Mesenchymal stem cell (in vitro differentiated cells and primary cell): ENCODE data around the gene USP17L5.
"Not testable (repeated sequence)": the region's sequence is repeated elsewhere in the genome, so short reads cannot be mapped to it uniquely, and the experiment has no call there.

Source experiments
- DNase-seq: peaks from one replicate; pipeline ENCODE4 v3.0.0-alpha.2; 2013
- H2AFZ ChIP-seq: one replicate; pipeline ENCODE4 v1.6.1; 2013; ENCODE audit warnings: low read depth, mild to moderate bottlenecking, control low read depth, inconsistent platforms, low read length, moderate library complexity
- H2AK5ac ChIP-seq: 2 replicates; pipeline ENCODE4 v1.6.1; 2013; ENCODE audit warnings: low read length, moderate library complexity, mild to moderate bottlenecking, inconsistent platforms; ENCODE audit not compliant: severe bottlenecking
- H2BK120ac ChIP-seq: one replicate; pipeline ENCODE4 v1.6.1; 2013; ENCODE audit warnings: low read depth, mild to moderate bottlenecking, inconsistent platforms, low read length, moderate library complexity
- H2BK12ac ChIP-seq, 2 experiments: one replicate each; pipeline ENCODE4 v1.6.1; 2013; ENCODE audit warnings: inconsistent platforms in 2 of 2, low read length in 2 of 2, mild to moderate bottlenecking in 2 of 2, moderate library complexity in 2 of 2, control low read depth in 1 of 2
- H2BK15ac ChIP-seq: one replicate; pipeline ENCODE4 v1.6.1; 2013; ENCODE audit warnings: mild to moderate bottlenecking, low read depth, inconsistent platforms; ENCODE audit not compliant: poor library complexity, severe bottlenecking
- H2BK5ac ChIP-seq: 2 replicates; pipeline ENCODE4 v1.6.1; 2013; ENCODE audit warnings: low read depth, mild to moderate bottlenecking, low read length, control low read depth, inconsistent platforms; ENCODE audit not compliant: poor library complexity, severe bottlenecking
- H3K14ac ChIP-seq, 2 experiments: one replicate each; pipeline ENCODE4 v1.6.1; 2013; ENCODE audit warnings: inconsistent platforms in 2 of 2, low read length in 2 of 2, control low read depth in 1 of 2, mild to moderate bottlenecking in 1 of 2, moderate library complexity in 1 of 2
- H3K18ac ChIP-seq, 2 experiments: one replicate each; pipeline ENCODE4 v1.6.1; 2013; ENCODE audit warnings: inconsistent platforms in 2 of 2, low read length in 2 of 2, control low read depth in 1 of 2, low read depth in 1 of 2, mild to moderate bottlenecking in 1 of 2
- H3K23ac ChIP-seq, 2 experiments: one replicate each; pipeline ENCODE4 v1.6.1; 2013; ENCODE audit warnings: inconsistent platforms in 2 of 2, low read length in 2 of 2, mild to moderate bottlenecking in 2 of 2, moderate library complexity in 2 of 2, control low read depth in 1 of 2
- H3K27ac ChIP-seq: 2 replicates; pipeline ENCODE4 v1.5.1; 2013; ENCODE audit warnings: mild to moderate bottlenecking, moderate library complexity, low read length, control low read depth, inconsistent platforms; ENCODE audit not compliant: poor library complexity, severe bottlenecking
- H3K27me3 ChIP-seq, 2 experiments: 2 replicates each; pipeline versions ENCODE4 v1.6.1 to v1.7.0; 2013; ENCODE audit warnings: low read length in 2 of 2, mild to moderate bottlenecking in 2 of 2, moderate library complexity in 2 of 2, control low read depth in 1 of 2, inconsistent platforms in 1 of 2; ENCODE audit not compliant: control insufficient read depth in 1 of 2, insufficient read depth in 1 of 2
- H3K36me3 ChIP-seq, 2 experiments: 2 replicates each; pipeline versions ENCODE4 v1.6.1 to v1.7.0; 2013; ENCODE audit warnings: low read length in 2 of 2, control low read depth in 1 of 2, inconsistent platforms in 1 of 2, low read depth in 1 of 2, mild to moderate bottlenecking in 1 of 2; ENCODE audit not compliant: insufficient read depth in 2 of 2, control insufficient read depth in 1 of 2
- H3K4ac ChIP-seq, 2 experiments: one replicate each; pipeline ENCODE4 v1.6.1; 2013; ENCODE audit warnings: inconsistent platforms in 2 of 2, low read length in 2 of 2, mild to moderate bottlenecking in 2 of 2, moderate library complexity in 2 of 2, control low read depth in 1 of 2, low read depth in 1 of 2
- H3K4me1 ChIP-seq: 2 replicates; pipeline ENCODE4 v1.6.1; 2013; ENCODE audit warnings: low read depth, low read length, control low read depth; ENCODE audit not compliant: control insufficient read depth, insufficient read depth
- H3K4me2 ChIP-seq: 2 replicates; pipeline ENCODE4 v1.6.1; 2013; ENCODE audit warnings: low read length, mild to moderate bottlenecking, inconsistent platforms; ENCODE audit not compliant: poor library complexity, severe bottlenecking
- H3K4me3 ChIP-seq, 2 experiments: 2 replicates each; pipeline versions ENCODE4 v1.5.1 to v1.7.0; 2013; ENCODE audit warnings: low read length in 2 of 2, mild to moderate bottlenecking in 2 of 2, control low read depth in 1 of 2, low read depth in 1 of 2; ENCODE audit not compliant: insufficient read depth in 1 of 2
- H3K79me1 ChIP-seq: replicated peaks from 2 replicates; pipeline ENCODE4 v1.6.1; 2013; ENCODE audit warnings: mild to moderate bottlenecking, control low read depth, low read length, inconsistent platforms; ENCODE audit not compliant: poor library complexity, severe bottlenecking
- H3K9ac ChIP-seq: 2 replicates; pipeline ENCODE4 v1.7.0; 2013; ENCODE audit warnings: mild to moderate bottlenecking, low read length, moderate library complexity
- H3K9me3 ChIP-seq: 2 replicates; pipeline ENCODE4 v1.7.0; 2013; ENCODE audit warnings: mild to moderate bottlenecking, low read length; ENCODE audit not compliant: control insufficient read depth
- H4K8ac ChIP-seq: one replicate; pipeline ENCODE4 v1.6.1; 2013; ENCODE audit warnings: inconsistent platforms, mild to moderate bottlenecking, low read length, moderate library complexity
- H4K91ac ChIP-seq: one replicate; pipeline ENCODE4 v1.6.1; 2013; ENCODE audit warnings: mild to moderate bottlenecking, low read length, inconsistent platforms
- WGBS: methylation state at CpG from one replicate; pipeline ENCODE4 v1.1.7; 2013; ENCODE audit warnings: mixed read lengths; 5-methylcytosine and 5-hydroxymethylcytosine counted together

USP17L5 gene

GRCh38 chr4:9334358-9334757, 4.8 kb upstream of the USP17L5 start, which contains the start of gene USP17L26:
USP17L26 (plus strand) TSS chr4:9334658; CDS start chr4:9334658, 0 bp downstream.
- H3K79me1 ChIP-seq, H3K4ac ChIP-seq, H2AFZ ChIP-seq, H4K91ac ChIP-seq, H4K8ac ChIP-seq, H3K18ac ChIP-seq, H3K4me3 ChIP-seq, H3K36me3 ChIP-seq, H3K27me3 ChIP-seq, H3K4me2 ChIP-seq, H2BK12ac ChIP-seq, H3K9me3 ChIP-seq, H2BK120ac ChIP-seq, H2BK15ac ChIP-seq, H3K9ac ChIP-seq, H2AK5ac ChIP-seq, DNase-seq, H2BK5ac ChIP-seq, H3K27ac ChIP-seq, H3K23ac ChIP-seq, H3K14ac ChIP-seq, H3K4me1 ChIP-seq: not testable (repeated sequence)
- WGBS, result no CpG with 5 or more reads among the region's 15 CpGs

GRCh38 chr4:9343848-9344247, 4.6 kb downstream of the USP17L5 start, which contains the start of gene USP17L27:
USP17L27 (plus strand) TSS chr4:9344148; CDS start chr4:9344148, 0 bp downstream.
- H2BK5ac ChIP-seq, H3K4me3 ChIP-seq, H3K9me3 ChIP-seq, H3K36me3 ChIP-seq, H3K27ac ChIP-seq, DNase-seq, H3K23ac ChIP-seq, H3K18ac ChIP-seq, H4K8ac ChIP-seq, H3K27me3 ChIP-seq, H2AFZ ChIP-seq, H2AK5ac ChIP-seq, H3K9ac ChIP-seq, H3K4me1 ChIP-seq, H3K4me2 ChIP-seq, H2BK12ac ChIP-seq, H3K14ac ChIP-seq, H2BK120ac ChIP-seq, H3K79me1 ChIP-seq, H2BK15ac ChIP-seq, H3K4ac ChIP-seq, H4K91ac ChIP-seq: not testable (repeated sequence)
- no CpG with 5 or more reads among the region's 15 CpGs for WGBS

- not testable (repeated sequence) for H3K14ac ChIP-seq, H4K8ac ChIP-seq, H3K4me2 ChIP-seq, H2BK12ac ChIP-seq, DNase-seq, H3K4ac ChIP-seq, H3K4me3 ChIP-seq, H3K9ac ChIP-seq, H3K4me1 ChIP-seq, H2BK15ac ChIP-seq, H3K27ac ChIP-seq, H2BK5ac ChIP-seq, H4K91ac ChIP-seq, H3K23ac ChIP-seq, H2AK5ac ChIP-seq, H3K27me3 ChIP-seq, H3K79me1 ChIP-seq, H3K9me3 ChIP-seq, H3K18ac ChIP-seq, H2BK120ac ChIP-seq, H3K36me3 ChIP-seq, H2AFZ ChIP-seq
- no CpG with 5 or more reads among the region's 15 CpGs for WGBS
Observed at GRCh38 chr4:9348593-9348992, 9.4 kb downstream of the USP17L5 start, which contains the start of gene USP17L28. USP17L28 (plus strand) TSS chr4:9348893; CDS start chr4:9348893, 0 bp downstream.

- H3K18ac ChIP-seq, H3K4ac ChIP-seq, H2BK12ac ChIP-seq, H3K4me2 ChIP-seq, H4K8ac ChIP-seq, H3K27me3 ChIP-seq, H3K9me3 ChIP-seq, H2BK15ac ChIP-seq, H2AFZ ChIP-seq, H3K14ac ChIP-seq, H3K9ac ChIP-seq, H3K79me1 ChIP-seq, H3K4me1 ChIP-seq, DNase-seq, H4K91ac ChIP-seq, H2BK120ac ChIP-seq, H3K4me3 ChIP-seq, H2AK5ac ChIP-seq, H2BK5ac ChIP-seq, H3K23ac ChIP-seq, H3K36me3 ChIP-seq, H3K27ac ChIP-seq: not testable (repeated sequence)
- 84% methylated on average over 9 of the region's 18 CpGs for WGBS
Observed at GRCh38 chr4:9350866-9351265, 11.7 kb downstream of the USP17L5 start.
